ENCODE data around the gene NRP1.

Gene NRP1

DNA sequence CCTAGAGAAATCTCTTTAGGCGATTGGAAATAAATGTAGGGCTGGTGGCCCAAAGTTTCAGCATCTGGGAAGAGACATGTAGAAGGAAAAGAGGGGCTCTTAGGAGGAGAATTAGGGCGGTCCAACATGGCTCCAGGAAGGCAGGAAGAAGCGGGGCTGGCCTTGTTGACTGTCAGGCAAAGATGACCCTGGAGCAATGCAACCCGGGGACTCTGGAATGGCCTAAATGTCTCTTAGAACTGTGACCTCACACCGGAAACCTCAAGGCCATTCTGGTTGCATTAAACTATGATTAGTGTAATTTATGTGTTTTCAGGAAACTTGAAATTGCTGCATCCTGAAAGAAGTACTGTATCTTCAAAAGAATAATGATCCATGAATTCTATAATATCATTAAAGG is 66.8 kb downstream of the NRP1 start:
- no peak for DNase-seq

DNA sequence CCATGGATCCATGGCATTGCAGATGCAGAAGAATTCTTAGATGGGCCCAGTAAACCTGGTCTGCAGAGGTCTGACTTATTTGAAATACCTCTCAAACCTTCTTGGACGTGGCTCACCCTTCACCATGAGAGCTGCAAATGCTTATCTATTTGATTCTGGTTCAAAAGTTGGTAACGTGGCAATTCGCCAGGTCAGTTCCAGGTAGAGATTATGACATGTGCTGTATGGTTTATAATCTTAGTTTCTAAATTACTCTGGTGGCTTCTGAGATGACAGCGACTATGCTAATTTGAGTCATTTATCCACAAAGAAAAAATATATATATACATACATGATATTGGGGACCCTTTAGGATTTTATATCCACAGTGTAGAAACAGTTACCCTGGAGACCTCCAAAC is 68.8 kb downstream of the NRP1 start:
- DNase-seq, result no peak

DNA sequence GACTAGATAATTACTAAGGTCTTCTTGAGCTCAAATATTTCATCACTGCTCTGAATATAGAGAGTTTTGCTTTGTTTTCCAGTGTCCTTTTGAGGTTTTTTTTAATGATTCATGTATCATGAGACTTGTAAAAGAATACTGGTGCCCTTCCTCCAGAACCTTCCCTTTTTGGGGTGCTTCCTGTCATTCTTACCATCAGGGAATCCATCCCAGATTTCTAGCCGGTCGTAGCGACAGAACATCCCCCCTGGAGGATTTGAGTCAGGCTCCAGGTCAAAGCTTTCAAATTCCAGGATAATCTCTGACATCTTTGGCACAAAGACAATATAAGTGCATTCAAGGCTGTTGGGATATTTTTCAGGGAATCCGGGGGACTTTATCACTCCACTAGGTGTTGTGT is 71.0 kb downstream of the NRP1 start:
- DNase-seq, result no peak

DNA sequence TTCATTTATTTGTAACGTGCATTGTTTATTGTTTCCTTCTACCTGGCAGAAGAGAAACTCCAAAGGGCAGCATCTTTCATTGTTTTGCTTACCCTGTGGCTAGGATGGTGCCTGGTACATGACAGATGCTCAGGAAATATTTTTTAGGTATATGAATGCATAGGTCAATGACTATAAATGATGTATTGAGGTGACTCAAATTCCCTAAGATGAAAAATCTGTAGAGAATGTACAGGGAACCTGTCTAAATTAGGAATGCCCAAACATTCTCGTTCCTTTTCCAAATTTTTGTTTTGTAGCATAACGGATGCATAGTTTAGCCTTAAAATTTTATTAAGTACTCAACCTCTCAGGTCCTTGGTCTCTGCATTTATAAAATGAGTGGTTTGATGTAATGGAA is 71.6 kb downstream of the NRP1 start:
- DNase-seq, result no peak

DNA sequence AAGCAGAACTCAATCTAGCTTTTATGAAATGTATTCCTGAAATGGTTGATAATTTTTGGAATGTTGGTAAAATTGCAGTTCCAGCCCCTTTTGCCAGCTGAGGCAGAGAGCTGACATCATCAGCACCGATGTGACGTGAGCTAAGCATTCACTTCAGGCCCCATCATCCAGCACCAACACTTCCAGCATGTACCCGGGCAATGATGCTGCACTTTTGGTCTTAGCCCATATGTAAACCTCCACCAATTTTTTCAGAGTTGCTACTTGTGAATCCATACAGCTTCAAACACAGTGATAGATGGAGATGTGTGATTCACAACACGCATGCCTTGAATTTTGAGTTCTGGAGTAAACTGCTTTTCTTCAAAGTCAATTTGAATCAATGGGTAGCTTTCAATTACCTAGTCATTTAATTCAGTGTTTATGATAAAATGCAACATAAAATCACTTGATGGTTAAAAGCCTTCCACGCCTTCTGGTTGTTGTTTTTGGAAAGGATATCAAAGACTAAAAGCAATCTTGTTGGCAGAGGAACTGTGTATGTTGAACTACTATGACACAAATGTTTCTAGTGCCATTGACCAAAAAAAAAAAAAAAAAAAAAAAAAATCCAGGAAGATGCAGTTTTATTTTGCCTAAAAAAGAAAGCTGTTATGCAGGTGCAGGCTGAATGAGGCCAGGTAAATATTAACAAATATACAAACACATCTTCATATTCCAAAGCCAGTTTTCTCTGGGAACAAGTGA is 73.9 kb downstream of the NRP1 start:
- DNase-seq, result no peak

DNA sequence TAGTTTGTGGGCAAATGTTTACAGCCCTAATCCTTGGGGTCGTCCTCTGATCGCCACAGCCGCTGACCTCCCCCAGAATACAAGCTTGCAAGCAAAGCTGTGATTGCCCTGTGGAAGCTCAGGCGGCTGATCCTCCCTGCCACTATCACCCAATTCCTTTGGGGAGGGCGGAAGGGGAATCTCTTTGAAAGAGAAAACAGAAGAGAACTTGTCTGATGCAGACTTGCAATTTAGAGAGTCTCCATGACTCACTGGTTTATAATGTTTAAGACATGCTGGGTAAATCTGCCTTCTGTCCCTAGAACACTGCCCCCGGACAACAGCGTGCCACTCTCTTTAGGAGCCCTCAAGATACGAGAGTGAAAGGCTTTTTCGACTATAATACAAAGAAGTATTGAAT is 75.5 kb downstream of the NRP1 start:
- no peak for DNase-seq

DNA sequence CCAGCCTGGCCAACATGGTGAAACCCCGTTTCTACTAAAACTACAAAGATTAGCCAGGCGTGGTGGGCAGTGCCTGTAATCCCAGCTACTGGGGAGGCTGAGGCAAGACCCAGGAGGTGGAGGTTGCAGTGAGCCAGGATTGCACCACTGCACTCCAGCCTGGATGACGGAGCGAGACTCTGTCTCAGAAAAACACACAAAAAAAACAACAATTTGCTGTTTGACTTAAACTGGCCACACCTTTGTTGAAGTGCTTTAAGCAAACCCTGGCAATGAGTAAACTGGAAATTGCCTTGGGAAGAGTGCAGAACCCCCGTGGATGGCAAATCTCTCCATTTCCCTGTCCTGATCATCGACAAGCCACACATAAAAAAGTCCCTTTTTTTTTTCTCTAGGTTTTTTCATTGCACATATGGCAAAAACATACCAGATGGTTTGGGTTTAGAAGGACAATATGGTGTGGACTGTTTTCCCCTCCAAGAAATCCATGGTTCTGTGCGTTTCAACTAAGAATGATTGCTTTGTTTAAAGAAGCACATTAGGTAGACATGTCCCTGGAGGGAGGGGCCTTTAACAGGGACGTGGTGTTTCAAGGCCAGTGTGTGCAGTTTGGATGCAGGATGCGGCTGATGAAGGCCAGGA is 76.9 kb downstream of the NRP1 start:
- DNase-seq, result no peak

DNA sequence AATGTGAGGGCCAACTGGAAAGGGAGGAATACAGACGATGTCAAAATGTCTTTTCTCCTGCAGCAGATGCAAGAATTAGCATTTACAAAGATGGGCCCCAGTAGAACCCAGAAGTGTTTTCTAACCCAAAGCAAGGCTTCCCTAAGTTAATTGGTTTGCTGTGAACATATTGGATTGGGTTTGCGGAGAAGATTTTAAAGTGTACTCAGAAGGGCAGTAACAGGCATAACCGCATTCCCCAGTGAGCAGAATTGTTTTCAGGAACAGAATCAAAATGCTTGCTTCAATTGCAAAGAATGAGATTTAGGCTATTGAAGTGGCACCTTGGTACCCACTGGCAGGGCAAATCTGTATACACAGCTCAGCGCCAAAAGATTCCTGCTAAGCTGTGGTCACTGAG is 78.0 kb downstream of the NRP1 start:
- DNase-seq, result no peak

DNA sequence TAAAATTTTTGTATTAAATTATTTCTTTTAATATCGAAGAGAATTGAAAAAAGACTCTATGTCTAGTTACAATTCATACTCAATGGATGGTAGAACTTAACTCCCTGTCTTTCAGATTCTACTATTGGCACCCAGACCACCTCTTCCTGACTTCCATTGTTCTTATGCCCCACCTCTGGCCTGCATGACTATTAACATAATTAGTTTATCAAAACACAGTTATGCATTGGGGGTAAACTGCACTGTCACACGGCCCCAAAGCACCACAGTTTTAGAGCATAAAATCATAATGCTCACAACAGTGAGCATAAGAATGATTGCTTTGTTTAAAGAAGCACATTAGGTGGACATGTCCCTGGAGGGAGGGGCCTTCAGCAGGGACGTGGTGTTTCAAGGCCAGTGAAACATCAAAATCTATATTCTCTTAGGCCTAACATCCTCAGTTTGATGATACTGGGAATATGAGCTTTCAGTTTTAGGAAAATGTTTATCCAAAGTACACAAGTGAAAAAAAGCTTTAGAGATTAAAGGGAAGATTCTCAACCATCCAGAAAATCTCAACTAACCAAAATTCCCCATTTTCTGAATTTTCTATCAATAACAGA is 79.8 kb downstream of the NRP1 start:
- no peak for DNase-seq

DNA sequence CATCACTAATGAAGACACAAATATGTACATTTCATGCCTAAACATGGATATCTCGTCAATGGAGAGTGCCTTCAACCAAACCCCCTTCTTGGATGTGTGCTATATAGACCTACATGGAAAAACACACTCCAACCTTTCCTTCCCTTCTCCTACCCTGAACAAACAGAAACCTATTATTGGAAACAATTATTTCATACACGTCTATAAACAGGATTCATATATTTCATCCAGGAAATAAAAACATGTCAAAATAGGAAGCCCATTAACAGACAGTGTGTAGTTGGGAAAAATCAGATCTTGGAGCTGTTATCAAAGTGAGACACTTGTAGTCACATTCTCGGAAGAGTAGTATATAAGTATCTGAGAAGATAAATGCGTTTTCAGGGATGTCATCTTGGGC is 81.1 kb downstream of the NRP1 start:
- no peak for DNase-seq

DNA sequence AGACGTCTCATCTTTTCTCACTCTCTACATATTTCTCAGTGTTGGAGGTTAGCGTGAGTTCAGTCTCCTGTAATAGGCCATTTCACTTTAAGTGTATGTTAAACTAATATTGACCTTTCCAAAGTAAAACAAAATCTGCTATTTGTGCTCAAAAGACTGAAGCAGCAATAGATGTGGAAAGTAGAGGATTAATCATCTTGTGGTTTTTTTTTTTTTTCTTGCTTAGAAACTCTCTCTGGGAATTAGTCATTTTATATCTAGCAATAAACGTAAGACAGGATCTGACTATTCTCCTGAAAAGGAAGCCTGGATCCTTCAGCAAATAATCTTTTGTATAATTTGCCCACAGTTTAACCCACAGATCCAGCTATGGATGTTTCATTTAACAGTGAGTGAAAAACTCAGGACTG is 81.7 kb downstream of the NRP1 start:
- DNase-seq, result no peak

DNA sequence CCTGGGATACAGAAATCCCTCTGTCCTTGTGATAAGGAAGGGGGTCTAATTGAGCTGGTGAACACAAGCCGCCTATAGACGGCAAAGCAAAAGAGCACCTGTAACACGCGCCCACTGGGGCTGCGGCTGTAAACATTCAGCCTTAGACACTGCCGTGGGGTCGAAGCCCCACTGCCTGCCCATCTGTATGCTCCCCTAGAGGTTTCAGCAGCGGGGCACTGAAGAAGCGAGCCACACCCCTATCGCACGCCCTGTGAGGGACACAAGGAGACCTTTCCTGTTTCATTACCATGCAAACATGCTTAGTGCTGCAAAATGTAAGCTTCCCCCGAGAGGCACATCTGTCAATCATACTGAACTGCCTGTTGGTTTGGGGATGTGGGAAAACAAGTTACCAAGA is 82.1 kb downstream of the NRP1 start:
- no peak for DNase-seq

DNA sequence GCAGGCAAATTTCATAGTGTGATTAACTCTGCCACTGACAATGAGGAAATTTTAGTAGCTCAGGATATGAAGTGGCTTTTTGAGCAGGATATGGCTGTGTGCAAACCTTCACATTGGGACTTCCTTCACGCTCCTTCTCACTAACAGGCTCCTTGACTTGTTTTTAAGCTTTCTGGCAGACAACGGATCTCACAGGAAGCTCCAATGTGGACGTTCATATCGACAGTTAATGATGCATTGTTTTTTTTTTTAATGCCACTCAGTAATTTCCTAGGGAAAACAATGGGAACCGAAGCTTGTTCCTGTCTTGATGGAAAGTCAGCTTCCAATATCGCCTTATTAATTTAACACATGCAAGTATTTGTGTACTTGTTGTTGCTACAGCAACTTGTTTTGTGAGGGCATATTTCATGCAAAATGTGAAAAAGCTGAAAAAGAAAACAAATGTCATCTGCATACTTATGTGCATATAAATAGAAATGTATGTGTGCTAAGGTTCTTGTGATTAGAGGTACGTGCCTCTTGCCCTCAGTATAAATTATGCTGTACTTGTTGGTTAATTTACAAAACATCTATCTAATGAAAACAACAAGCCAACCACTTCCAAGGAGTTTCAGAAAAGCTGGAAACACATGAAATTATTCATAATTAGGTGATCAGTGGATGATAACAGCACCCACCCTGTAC is 84.7 kb downstream of the NRP1 start:
- no peak for DNase-seq

DNA sequence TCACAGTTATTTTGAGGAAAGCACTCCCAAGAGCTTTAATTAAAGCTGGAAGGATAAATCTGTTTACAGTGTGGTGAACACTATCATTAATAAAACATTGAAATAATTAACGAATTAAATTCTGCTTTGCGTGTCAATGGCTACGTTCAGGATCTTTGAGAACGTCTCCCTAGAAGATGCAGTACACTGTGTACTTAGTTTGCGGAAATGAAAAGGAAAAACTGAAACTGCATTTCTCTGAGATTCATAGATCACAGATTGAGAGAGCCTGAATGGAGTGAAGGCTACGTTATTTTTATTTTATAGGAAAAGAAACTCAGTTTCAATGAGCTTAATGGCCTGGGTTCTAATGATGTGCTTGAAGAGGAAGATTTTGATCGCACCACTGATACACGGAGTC is 85.3 kb downstream of the NRP1 start:
- DNase-seq, result no peak

DNA sequence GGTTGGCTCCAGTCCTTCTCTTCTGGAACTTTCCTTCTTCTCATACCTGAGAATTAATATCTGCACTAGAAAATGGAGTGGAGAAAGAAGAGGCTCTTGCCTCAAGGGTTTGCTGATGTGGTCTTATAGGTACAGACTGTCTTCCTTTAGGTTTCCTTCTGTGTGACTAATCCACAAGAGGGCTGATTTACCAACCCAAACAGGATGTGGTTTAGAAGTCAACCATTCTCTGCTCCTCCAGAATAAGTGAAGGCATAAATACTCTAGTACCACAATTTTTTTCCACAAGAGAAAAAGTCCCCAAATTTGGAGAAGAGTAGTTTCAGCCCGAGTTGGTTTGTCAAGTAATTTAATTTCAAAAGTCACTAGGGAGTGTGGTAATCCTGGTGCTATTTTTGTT is 85.8 kb downstream of the NRP1 start:
- DNase-seq, result no peak

DNA sequence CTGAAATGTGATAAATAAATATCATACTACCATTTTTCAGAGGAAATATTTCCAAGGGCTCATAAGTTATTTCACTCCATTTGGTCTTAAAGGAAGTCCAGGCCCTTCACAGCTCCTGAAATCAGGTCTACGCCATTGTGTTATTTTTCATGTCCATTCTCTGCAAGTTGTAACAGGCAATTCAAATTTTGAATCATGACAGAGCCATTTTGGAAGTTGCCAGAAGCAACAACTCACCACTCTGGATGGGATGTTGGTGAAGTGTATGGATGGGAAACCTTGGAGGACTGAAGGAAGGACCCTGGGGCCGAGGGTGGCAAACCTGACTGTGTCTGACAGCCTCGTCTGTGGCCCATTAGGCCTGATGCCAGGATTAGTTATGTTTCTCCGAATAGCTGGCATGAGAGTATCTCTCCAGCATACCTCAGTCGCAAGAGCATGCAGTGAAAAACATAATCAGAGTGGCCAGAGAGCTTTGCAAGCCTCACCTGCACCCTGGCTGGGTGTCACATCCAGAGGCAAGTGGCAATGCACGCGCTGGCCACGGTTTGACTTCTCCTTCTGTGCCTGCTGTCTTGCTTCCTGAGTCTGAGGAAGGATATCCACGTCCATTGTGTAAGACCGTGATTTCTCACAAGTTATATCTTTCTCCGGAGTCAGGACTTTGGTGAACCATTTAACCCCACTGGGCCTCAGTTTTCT is 87.1 kb downstream of the NRP1 start:
- peak in 1 of 56 donors; percentile 12 for DNase-seq

DNA sequence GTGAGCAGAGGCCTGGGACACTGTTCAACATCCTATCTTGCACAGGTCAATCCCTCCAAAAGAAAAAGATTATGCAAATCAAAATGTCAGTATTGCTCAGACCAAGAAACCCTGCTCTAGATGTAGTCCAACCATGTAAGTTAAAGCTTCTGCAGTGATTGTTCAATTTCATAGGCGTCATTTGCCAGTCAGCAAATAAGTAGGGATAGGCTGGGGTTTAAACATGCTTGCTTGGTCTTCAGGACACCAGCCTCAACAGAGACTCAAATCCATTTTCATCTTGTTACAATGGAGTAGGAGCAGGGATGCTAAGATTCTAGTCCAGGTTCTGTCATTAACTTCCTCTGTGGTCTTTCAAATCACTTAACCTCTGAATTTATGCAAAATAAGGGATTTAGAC is 89.1 kb downstream of the NRP1 start:
- DNase-seq, result no peak

DNA sequence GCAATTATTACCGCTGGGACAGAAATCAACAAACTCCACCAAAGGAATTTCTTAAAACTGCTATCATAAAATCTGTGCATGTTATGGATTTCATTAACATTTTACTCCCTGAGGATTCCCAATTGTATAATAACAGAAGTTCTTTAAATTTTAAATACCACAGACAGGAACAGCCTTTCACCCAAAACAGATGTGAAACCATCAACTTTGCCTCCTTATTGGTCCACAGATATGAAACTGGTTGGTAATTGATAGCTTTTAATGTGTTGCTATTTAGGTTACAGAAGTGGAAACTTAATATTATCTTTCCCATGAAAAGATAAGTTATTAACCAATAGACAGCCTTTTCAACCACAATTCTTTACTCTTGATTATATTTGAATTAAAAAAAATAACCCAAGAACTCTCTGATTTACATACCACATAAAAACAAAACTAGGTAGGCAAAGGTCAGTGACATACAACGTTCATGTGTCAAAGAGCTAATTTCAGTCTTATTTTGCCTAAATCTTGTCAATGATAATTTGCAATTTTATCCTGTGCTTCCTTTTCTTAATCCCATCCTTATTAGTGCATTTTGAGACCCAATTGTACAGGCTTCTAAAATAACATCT is 90.0 kb downstream of the NRP1 start:
- DNase-seq, result no peak

DNA sequence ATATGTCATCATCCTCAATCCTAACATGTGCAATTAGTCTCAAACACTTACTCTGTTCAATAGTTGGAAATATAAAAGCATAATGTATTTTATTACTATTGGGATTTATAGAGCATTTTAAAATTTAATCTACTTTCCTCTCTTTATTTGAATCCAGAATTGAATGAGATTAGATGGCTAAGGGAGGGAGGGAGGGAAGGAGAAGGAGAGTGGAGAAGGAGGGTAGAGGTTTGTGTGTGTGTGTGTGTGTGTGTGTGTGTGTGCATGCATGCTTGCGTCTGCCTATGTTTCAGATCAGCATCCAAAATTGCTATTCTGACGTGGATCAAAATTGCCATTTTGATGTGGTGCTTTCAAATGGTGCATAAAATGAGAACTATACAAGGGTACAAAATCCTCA is 90.8 kb downstream of the NRP1 start:
- DNase-seq, result no peak

DNA sequence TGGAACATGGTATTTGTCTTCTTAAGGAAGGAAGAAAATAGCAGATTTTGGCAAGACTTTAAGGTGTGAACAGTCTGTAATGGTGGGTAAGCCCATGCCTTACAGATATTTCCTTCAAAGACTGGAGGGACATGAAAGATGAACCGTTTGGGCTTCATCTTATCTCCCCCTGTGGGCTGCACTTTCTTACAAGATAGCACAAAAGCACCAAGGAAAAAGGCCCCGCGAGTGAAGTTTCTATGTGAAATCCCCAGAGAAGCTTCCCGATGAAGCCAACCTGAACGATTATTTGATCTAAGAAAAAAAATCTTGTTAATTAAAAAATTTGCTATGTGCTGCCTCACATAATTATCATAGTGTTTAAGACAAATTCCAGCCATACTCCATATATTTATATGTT is 91.5 kb downstream of the NRP1 start:
- no peak for DNase-seq

DNA sequence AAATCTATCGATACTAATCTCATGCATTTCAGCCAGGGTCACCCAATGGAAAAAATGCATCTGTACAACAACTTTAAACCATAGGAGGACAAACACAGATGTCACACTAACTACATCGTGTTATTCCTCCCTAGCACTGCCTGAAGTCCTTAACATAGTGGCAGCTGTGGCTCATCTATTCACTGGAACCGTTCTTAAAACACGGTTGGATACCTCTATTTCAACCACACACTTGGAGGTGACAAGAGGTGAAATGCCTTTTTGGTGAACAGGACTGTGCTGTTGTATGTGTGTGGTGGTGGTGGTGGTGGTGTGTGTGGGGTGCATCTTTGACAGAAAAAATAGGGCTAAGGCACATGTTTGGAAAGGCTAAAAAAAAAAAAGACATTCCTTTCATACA is 93.1 kb downstream of the NRP1 start:
- no peak for DNase-seq
